ENCODE data around the gene BCAS3.

DNA sequence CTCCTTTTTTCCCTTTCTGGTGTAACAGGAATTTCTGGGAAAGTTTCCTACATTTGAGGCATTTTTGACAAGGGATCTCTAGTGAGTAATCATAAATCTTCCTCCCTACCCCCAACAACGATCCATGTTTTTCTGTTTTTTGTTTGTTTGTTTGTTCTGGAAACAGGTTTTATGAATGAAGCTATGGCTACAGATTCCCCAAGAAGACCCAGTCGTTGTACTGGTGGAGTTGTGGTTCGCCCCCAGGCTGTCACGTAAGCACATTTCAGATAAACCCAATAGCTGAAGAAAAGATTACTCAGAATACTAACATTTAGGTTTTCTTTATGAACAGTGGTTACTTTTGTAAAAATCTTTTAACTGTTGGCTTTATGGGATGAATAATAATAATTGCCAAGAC, 1.6 kb downstream of the BCAS3 start:
- TF ChIP-seq EP300 (IDR thresholded peaks at IDR 0.05; ENCODE audit: borderline replicate concordance) (no peak), FOXM1 (IDR thresholded peaks at IDR 0.05; ENCODE audit: borderline replicate concordance, low read depth) (no peak), RAD21 (IDR thresholded peaks at IDR 0.05; ENCODE audit: low read depth) (no peak), TEAD4 (IDR thresholded peaks at IDR 0.05) (no peak), CREB1 (IDR thresholded peaks at IDR 0.05; ENCODE audit: low read depth) (no peak), NFIC (IDR thresholded peaks at IDR 0.05) (no peak)
- TF ChIP-seq, protein P1, sequence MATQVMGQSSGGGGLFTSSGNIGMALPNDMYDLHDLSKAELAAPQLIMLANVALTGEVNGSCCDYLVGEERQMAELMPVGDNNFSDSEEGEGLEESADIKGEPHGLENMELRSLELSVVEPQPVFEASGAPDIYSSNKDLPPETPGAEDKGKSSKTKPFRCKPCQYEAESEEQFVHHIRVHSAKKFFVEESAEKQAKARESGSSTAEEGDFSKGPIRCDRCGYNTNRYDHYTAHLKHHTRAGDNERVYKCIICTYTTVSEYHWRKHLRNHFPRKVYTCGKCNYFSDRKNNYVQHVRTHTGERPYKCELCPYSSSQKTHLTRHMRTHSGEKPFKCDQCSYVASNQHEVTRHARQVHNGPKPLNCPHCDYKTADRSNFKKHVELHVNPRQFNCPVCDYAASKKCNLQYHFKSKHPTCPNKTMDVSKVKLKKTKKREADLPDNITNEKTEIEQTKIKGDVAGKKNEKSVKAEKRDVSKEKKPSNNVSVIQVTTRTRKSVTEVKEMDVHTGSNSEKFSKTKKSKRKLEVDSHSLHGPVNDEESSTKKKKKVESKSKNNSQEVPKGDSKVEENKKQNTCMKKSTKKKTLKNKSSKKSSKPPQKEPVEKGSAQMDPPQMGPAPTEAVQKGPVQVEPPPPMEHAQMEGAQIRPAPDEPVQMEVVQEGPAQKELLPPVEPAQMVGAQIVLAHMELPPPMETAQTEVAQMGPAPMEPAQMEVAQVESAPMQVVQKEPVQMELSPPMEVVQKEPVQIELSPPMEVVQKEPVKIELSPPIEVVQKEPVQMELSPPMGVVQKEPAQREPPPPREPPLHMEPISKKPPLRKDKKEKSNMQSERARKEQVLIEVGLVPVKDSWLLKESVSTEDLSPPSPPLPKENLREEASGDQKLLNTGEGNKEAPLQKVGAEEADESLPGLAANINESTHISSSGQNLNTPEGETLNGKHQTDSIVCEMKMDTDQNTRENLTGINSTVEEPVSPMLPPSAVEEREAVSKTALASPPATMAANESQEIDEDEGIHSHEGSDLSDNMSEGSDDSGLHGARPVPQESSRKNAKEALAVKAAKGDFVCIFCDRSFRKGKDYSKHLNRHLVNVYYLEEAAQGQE (IDR thresholded peaks at IDR 0.05; ENCODE audit: low read depth), result no peak
- TF ChIP-seq, protein P2, sequence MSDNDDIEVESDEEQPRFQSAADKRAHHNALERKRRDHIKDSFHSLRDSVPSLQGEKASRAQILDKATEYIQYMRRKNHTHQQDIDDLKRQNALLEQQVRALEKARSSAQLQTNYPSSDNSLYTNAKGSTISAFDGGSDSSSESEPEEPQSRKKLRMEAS (IDR thresholded peaks at IDR 0.05), result no peak

All from Ishikawa (cell line).